NCI-H187 (cell line): ENCODE results near the gene CLMN.
"Not testable (repeated sequence)": the region's sequence is repeated elsewhere in the genome, so short reads cannot be mapped to it uniquely, and the experiment has no call there.

Experiments
- DNase-seq, 2 experiments: peaks; one replicate each; lab custom pipeline; 2025; lab: John Stamatoyannopoulos, UW

Gene CLMN

DNA sequence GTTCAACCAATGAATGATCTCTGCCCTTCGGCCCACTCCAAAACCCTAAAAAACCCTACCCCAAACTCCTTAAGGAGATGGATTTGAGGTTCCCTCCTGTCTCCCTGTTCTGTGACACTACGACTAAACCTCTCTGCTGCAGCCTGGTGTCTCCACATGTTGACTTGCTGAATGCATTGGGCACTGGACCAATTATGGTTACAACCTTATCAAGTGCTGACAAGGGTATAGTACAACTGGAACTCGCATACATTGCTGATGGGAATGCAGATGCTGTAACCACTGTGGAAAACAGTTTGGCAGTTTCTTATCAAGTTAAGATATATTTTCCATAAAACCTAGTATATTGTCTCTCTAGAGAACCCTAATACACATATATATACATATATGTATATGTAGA is 156.0 kb downstream of the CLMN start:
- DNase-seq: no peak

DNA sequence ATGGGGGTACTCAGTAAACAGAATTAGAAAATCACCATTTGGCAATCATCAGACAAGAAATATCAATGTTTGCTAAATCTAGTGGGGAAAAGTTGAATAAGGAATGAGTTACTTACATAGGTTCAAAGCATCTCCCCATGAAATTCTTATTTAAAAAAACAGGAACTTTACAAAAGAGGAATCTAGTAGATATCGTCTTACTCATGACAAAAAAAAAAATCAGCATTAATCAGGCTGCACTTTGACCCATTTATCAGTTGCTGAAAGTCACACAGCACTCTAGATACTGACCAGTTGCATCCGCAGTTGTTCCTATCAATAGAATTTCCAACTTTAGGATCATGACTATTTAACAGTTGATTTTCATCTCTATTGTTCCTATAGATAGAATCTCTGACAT is 156.6 kb downstream of the CLMN start:
- DNase-seq: no peak

DNA sequence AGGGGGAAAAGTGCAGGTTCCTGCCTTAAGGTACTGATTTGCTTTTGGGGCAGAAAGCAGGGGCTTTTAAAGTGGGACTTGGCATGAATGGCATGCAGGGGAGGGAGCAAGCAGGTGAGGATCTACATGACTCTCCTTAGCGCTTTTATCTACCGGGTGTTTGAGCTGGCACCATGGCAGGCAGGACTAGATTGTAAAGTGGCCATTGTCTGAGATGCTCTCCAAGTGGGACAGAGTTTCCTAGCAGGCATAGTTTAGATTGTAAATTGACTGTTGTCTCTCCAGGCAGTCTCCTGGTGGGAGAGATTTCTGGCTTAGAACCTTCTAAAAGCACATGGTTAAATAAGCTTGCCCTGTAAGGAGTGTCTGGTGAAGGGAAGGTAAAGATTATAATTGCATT is 157.1 kb downstream of the CLMN start:
- no peak for DNase-seq

DNA sequence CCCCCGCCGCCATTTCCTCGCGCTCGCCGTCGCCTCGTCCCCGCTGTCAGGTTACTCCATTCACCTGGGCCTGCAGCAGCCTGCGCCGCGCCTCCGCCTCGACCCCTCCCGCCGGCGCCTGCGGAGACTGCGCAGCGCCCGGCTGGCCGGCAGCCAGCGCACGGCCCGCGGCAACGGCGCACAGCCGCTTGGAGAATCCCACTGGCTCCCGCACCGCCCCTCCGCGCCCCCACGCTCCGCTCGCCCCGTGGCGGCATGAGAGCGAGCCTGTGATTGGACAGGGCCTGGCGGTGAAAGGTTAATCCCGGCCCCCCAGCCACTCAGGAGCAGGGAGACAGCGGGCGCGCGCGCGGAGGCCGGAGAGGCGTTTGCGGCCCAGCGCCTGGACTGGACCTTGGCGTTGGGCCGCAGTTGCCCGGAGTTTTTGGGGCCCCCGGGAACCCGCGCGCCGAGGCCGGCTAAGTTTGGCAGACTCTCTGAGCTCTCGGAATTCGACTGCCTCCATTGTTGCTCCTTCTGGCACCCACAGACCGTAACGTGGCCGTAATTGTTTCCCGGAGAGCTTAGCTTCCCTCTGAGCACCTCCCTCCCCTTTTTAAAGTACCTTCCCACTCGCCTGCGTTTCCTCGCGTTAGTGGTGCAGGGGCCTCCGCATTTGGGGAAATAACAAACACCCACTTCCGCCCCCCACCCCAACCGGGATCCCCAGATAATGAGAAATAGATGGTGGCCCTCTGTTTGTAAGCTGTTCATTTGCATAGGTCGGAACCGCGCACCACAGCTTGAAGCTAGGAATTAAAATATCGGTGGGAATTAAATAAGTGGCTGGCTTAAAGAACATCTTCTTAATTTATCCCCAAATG is 162.2 kb downstream of the CLMN start, which contains the start of gene DICER1:
Gene DICER1, minus strand, starts transcription at position 203 of the 863 bp plus-strand sequence. CDS start 24,071 bp downstream, outside the sequence.
- peak; percentile 95 for DNase-seq

DNA sequence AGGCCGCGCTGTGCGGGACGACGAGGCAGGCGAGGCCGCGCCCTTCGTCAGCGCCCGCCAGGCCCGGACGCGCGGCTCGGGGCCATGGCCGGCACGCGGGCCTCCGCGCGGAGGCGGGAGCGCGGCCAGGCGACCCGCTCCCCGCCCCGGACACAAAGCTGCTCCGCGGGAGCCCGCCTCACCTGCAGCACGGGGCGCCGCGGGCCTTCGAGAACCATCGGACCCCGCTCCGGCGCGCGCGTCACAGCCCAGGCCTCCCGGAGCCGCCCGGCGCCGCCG is 162.7 kb downstream of the CLMN start:
- DNase-seq: no peak

DNA sequence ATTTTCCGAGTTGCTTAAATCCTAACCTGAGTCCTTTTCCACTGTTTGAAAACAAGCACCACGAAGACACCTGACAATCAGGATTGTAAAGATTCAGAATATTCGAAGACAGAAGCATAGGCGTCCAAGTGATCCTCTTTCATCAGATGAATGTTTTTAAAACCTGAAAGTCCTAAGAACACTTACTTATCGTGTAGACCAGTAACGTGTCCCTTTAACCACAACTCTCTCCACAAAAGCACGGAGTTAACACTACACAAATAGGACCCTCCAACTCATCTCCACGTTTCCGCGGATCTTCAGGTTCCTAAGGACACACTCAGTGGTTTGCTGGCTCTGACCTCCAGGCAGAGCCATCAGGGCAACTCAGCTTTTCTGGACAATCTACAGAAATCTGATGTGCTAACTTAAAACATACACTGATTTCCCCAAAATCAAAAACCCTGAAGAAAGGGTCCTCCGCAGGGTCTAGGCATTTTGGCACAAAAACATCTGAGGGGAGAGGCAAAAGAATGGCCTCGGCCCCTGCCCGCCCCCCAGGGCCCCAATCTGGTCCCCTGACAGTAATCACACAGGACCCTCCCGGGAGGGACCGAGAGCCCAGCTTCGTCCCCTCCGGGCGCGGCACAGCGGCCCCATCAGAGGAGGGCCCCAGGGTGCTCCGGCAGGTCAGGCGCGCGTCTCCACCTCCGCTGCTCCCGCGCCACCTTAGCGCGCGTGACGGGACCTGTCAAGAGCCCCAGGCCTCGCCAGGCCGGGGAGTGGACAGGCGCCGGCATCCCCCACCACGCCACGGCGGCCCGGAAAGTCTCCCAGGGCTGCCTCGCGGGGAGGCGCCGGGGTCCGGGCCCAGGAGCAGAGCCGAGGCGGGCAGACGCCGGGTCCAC is 163.3 kb downstream of the CLMN start:
- peak in 1 of 2 experiments; percentile 16 for DNase-seq

DNA sequence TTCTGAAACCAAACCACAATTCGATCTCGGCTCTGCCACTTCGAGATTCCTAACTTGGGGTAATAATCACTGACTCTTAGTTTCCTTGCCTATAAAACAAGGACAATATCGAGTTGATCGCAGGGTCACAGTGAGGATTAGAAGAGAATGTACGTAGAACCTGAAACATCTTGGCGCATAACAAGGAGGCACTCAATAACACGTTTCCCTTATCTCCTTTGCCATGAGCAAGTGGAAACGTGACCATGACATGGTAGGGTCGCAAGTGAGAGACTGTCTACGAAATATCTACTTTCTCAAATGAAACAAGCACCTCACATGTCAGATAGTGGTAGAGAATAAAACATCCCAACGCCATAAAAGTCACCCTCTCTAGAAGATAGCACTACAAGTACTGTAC is 164.7 kb downstream of the CLMN start:
- no peak for DNase-seq

DNA sequence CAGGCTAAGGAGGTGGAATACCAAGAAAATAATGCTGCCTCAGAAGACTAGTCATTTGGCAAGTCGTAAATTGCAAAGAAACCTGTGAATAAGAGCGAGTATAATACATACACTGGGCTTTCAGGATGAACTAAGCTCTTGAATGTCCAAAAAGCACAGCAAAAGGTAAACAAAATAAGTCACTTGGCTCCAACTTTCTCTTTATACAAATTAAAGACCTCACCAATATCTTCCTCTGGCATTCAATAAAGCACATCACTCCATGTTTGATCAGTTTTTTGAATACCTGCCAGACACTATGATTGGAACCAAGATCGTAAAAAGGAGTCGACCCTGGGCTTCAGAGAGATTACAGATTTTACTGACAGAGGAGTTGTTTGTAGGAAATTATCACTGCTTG is 165.8 kb downstream of the CLMN start:
- no peak for DNase-seq

DNA sequence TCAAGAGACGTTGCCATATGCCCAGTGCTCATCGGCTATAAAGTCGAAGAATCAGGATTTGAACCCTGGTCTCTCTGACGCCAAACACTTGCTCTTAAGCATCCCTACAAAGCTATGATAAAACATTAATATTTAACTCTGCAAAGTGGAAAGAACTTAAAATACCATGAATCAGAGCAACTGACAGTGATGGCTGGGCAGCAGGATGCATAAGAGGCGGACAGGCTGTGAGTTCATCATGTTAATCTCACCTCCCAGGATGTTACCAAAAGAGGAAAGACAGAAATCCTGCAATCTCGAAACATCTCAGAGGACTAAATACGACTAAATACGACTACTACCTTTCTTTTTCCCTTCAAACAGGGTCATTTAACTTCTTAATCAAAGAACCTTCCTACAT is 168.1 kb downstream of the CLMN start:
- DNase-seq: no peak

DNA sequence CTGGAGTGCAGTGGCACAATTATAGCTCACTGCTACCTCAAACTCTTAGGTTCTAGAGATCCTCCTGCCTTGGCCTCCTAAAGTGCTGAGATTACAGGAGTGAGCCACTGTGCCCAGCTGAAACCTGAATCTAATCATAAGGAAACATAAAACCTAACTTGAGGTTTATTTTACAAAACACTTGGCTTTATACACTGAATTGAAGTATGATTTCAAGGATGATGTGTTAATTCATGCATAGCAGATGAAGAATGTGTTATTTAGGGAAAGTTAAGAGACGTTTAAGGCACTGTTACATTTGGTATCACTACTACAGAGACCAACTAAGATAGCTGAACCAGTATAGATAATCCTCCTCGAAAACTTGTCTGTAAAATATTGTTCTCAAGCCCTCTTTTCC is 168.8 kb downstream of the CLMN start:
- DNase-seq: no peak

DNA sequence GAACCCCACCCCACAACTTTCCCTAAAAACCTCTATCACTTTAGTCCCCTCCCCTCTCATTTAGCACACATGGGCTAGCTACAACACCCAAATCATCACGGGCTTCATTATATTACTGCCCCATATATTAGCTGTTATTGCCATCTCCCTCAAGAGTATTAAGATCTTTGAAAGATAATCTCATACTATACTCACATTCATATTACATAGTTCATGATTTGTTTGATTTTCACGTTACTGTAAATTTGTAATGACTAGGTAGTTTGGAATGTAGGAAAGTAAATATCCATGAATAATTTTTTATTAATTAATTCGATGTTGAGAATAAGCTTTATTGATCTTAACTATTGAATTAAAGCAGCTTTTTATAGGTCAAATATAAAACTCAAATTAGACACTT is 170.3 kb downstream of the CLMN start:
- no peak for DNase-seq

DNA sequence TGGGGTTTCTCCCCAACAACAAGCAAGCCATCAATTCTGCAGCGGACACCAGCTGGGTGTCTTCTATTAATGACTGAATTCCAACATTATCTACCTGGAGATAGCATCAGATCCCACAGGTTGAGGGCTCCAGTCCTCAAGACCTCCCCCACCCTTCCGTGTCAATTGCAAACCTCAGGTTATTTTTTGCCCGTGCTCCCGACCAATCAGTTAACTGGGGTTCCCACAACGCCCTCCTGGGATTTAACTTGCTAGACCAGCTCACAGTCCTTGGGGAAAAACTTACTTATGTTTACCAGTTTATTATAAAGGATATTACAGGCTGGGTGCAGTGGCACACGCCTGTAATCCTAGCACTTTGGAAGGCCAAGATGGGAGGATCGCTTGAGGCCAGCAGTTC is 172.1 kb downstream of the CLMN start:
- DNase-seq: no peak

DNA sequence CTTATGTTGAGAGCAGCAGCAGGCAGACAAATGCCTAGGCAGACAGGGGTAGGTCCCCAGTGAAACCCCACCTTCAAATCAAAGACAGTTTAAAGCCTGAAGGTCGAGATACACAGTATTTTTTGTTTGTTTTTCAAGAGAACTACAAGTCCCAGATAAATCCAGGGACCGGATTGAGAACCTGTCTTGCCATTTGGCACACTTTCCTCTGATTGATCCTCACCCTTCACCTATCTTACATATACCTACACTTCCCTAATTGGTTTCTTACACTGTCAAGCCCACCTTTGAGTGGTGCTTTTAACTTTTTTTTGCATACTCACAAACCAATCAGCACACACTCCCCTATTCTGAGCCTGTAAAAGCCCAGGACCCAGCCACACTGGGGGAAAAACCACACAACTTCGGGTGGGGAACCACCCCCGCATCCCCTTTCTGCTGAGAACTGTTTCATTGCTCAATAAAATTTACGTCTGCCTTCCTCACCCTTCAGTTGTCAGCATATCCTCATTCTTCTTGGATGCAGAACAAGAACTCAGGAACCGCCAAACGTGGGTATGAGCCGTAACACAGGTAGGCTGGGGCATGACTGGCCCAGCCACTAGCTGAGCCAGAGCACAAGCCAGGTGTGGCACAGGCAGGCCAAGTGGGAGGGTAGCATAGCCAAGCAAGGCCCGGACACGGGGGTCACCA is 173.5 kb downstream of the CLMN start:
- DNase-seq: no peak

DNA sequence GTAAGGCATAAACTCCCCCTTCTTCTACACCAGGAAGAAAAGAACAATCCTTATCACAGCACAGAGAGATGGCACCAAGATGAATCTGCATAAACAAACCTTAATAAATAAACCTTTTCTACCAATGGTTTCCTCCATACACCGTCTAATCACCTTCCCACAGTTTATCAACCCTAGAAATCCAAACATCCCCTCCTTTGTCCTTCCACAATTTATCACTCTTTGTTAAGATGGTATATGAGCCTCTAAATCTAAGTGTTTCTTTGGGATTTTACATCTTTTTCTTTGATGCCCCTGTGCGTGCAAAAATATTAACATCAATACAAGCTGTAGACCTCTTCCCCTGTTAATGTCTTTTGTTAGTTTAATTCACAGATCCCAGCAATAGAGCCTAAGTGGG is 174.9 kb downstream of the CLMN start:
- no peak for DNase-seq

DNA sequence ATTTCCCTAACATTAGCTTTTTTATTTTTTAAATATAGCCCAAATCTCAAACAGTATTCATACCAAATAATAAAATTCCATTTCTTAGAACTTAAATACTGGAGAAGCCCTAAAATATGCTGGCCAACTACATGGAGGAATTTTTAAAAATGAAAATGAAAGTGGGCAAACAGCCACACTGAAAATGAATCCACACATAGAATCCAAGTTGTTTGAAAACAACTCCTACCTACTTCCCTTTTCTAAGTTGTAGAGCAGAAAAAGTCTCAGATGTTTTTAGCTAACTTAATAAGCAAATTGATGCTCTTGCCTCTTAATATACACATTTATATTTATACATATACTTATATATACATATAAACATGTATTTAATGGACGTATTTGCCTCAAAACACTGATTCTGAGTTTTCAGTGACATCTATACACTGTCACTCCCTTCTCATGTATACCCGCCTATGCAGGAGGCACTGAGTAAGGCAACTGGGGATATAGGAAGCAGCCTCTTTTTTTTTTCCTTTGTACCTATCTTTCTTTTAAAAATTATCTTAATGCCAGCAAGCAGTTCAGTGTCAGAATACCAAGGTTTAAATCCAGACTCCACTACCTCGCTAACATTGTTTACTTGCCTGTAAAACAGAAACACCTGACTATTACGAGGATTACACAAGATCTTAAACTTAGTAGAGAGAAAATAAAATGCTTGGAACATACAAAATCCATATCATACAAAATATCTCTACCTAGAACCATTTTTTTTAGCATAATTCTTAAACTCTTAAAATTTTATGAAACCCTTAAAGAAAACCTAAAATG is 175.7 kb downstream of the CLMN start:
- no peak for DNase-seq

DNA sequence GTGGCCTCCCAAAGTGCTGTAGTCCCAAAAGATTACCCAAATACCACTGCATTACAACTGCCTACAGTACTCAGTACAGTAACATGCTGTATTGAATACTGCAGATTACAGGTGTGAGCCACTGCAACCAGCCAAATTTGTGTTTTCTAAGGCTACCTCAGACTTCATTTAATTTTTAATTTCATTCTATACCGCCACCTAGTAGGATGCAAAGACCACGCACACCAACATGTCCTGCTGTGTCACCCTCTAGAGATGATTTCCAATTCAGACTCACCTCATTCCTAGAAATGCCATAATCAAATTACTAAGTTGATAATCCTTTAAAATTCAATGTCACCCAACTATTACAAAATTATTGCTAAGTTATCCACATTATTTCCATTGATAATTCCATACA is 177.5 kb downstream of the CLMN start:
- no peak for DNase-seq

DNA sequence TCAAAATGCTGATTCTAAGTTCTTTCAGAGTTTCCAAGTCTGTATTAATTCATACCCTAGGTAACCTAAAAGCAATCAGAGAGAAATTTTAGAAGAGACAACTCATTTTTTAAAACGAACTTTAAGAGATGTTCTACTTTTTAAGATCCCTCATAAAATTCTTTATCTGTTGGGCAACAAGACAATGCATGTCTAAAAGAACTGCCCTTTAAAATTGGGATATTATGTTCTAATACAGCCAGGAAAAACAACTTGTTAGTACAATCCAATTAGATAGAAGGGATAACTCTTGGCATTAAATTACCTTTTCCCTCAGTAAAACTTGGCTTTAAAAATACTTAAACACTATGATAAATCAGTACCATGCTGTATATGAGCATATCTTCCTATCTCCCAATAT is 178.0 kb downstream of the CLMN start:
- no peak for DNase-seq

DNA sequence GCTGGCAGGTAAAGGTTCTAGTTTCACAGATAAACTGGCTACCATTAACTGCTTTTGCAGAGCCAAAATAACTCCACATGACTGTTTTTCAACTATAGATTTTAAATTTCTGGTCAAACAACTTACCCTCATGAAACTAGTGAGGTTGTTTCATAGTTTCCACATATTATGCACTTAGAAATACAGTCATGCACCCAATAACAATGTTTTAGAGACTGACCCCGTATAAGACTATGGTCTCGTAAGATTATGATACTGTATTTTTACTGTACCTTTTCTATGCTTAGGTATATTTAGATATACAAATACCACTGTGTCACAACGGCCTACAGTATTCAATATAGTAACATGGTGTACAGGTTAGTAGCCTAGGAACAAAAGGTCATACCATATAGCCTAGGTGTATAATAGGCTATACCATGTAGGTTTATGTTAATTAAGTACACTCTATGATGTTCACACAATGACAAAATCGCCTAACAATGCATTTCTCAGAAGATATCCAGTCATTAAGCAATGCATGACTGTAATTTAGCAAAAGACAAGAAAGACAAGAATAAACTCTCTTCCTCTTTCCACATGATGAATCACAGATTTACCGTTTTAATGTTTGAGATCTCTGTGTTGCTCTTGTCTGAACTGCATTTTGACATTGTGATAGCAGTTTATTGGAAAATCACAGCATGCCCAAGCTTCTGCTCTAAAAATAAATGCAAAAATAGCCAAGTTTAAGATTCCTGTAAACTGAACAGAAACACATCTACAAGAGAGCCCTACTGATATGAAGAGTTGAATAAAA is 179.4 kb downstream of the CLMN start:
- DNase-seq: no peak

DNA sequence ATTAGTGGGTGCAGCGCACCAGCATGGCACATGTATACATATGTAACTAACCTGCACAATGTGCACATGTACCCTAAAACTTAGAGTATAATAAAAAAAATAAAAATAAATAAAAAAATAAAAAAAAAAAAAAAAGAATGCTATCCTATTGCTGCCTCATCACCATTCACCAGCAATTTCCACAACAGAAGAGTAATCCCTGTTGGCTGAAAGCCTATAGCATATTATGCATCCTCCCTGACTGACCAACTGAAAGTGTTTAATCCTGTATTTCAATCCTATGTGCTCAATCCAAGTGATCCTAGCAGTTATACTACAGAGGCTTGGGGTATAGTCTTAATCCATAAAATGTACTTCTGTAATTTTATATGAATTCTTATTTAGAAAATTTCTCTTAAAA is 180.8 kb downstream of the CLMN start:
- DNase-seq: no peak

DNA sequence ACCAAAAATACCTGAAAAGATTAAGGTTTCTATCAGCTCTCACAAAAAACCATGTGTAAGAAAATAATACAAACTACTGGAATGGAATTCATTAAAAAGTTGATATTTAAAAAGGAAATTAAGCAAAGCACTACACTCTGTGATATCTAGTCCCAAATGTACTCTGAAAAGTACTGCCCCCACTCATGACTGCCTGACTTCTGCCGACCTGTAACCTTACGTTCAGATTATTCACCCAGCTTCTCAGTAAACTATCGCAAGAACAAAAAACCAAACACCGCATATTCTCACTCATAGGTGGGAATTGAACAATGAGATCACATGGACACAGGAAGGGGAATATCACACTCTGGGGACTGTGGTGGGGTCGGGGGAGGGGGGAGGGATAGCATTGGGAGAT is 181.3 kb downstream of the CLMN start:
- DNase-seq: not testable (repeated sequence)

DNA sequence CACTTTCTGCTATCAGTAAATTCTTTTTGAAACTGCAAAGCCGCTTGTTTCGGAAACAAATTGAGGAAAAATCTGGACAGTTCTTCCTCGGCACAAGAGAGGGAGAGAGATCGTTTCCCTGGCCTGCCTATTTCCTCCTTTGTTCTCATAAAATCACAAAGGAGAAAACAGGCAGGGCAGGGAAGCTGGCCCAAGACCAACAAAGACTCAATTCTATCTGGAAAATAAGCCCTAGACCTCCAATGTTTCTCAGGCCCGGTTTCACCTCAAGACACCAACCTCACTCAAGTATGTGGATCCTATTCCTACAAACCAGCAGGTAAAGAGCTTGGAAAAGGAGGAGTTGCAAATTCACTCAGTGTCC is 181.9 kb downstream of the CLMN start:
- DNase-seq: no peak
